SK-N-SH (cell line): ENCODE measurements around the gene SRSF6.

ENCODE experiments used
- CTCF ChIP-seq: fragments of 200-600 bp; sonication (generic); IDR thresholded peaks from 2 replicates; pipeline ENCODE4 v1.6.1; 2017; ENCODE audit warnings: antibody characterized with exemption, mild to moderate bottlenecking, moderate library complexity
- EP300 ChIP-seq, 2 experiments: IDR thresholded peaks; 2 replicates each; pipeline versions ENCODE4 v1.4.0 to v1.6.1; 2012; ENCODE audit warnings: borderline replicate concordance in 1 of 2, low read depth in 1 of 2, low read length in 1 of 2
- EZH2phosphoT487 ChIP-seq: fragments of 200-600 bp; sonication (generic); IDR thresholded peaks from 2 replicates; pipeline ENCODE4 v1.6.1; 2017; ENCODE audit warnings: low read depth, mixed run types, mild to moderate bottlenecking, antibody characterized with exemption, moderate library complexity, borderline replicate concordance
- GABPA ChIP-seq: IDR thresholded peaks from 2 replicates; pipeline ENCODE4 v1.4.0; 2012; ENCODE audit warnings: low read depth, mild to moderate bottlenecking
- MAX ChIP-seq: IDR thresholded peaks from 2 replicates; pipeline ENCODE4 v1.4.0; 2012; ENCODE audit warnings: low read depth
- MEF2A ChIP-seq: IDR thresholded peaks from 2 replicates; pipeline ENCODE4 v1.4.0; 2012; ENCODE audit warnings: low read depth, borderline replicate concordance
- NFIC ChIP-seq: IDR thresholded peaks from 2 replicates; pipeline ENCODE4 v1.4.0; 2012; ENCODE audit warnings: borderline replicate concordance
- POLR2AphosphoS5 ChIP-seq: IDR thresholded peaks from 2 replicates; pipeline ENCODE4 v1.6.1; 2012; ENCODE audit warnings: low read depth, low read length
- REST ChIP-seq: IDR thresholded peaks from 2 replicates; pipeline ENCODE4 v1.6.1; 2012; ENCODE audit warnings: mild to moderate bottlenecking, low read depth, low read length, moderate library complexity
- RFX5 ChIP-seq: IDR thresholded peaks from 2 replicates; pipeline ENCODE4 v1.6.1; 2012; ENCODE audit warnings: mild to moderate bottlenecking, improper control_type of control experiment, low read length
- SIN3A ChIP-seq: IDR thresholded peaks from 2 replicates; pipeline ENCODE4 v1.6.1; 2012; ENCODE audit warnings: low read depth, mild to moderate bottlenecking, low read length, moderate library complexity, borderline replicate concordance
- TAF1 ChIP-seq: IDR thresholded peaks from 2 replicates; pipeline ENCODE4 v1.6.1; 2012; ENCODE audit warnings: low read depth, mild to moderate bottlenecking, low read length, moderate library complexity, borderline replicate concordance
- TCF12 ChIP-seq: IDR thresholded peaks from 2 replicates; pipeline ENCODE4 v1.4.0; 2012
- ZBTB33 ChIP-seq: IDR thresholded peaks from 2 replicates; pipeline ENCODE4 v1.4.0; 2012; ENCODE audit warnings: low read depth, borderline replicate concordance

- TF ChIP-seq RFX5 (no peak), REST (no peak), ZBTB33 (no peak), POLR2AphosphoS5 (no peak), CTCF (no peak), TAF1 (no peak), SIN3A (no peak), EP300 (IDR thresholded peaks at IDR 0.05; ENCODE audit: borderline replicate concordance in 1 of 2, low read depth in 1 of 2, low read length in 1 of 2) (no peak), EZH2phosphoT487 (no peak), NFIC (no peak), GABPA (no peak), TCF12 (no peak), MEF2A (no peak), MAX (no peak)
These were observed 6.6 kb upstream of the SRSF6 start for GRCh38 chr20:43450841-43451799.
